Measurements from ENCODE around the gene INTS7. TPM values are rescaled to one million over a fixed set of nuclear protein-coding genes. Genes with fewer than 3 reads are reported as not detected.
"Not testable (repeated sequence)": the region's sequence is repeated elsewhere in the genome, so short reads cannot be mapped to it uniquely, and the experiment has no call there.

Gene INTS7
- total and polyA plus RNA-seq, 2 experiments from 2014 or later = 11.8 to 15.5 TPM

- H3K27me3 ChIP-seq = no peaks in the 10 kb centered on the region
- DNase-seq (ENCODE audit: low spot score) = no peak
- peaks cover 11% of the 10 kb centered on the region for H3K4me1 ChIP-seq (ENCODE audit: insufficient read depth)
- peak overlapping the region; percentile 77 for H3K4me2 ChIP-seq
- TF ChIP-seq EZH2phosphoT487 (IDR thresholded peaks at IDR 0.05; ENCODE audit: low read depth, severe bottlenecking, unreplicated experiment) (no peak), EZH2 (IDR thresholded peaks at IDR 0.05; ENCODE audit: borderline replicate concordance) (no peak), CTCF (IDR thresholded peaks at IDR 0.05; ENCODE audit: poor library complexity) (no peak)
- no peaks in the 10 kb centered on the region for H3K36me3 ChIP-seq (replicated peaks; ENCODE audit: insufficient read depth, low read depth)
- peak overlapping the region; percentile 22 for H3K4me3 ChIP-seq
- no peak overlapping the region for H3K27ac ChIP-seq
- peaks cover 65% of the 10 kb centered on the region for H3K79me2 ChIP-seq
- no peaks in the 10 kb centered on the region for H4K20me1 ChIP-seq (ENCODE audit: insufficient read depth, poor library complexity, severe bottlenecking)
- H2AFZ ChIP-seq = peak overlapping the region; percentile 64
- WGBS (ENCODE audit: low lambda C conversion rate, missing lambda C conversion rate) = 1% methylated on average over 32 of the region's 32 CpGs
- H3K9me3 ChIP-seq (ENCODE audit: low read depth) = no peaks in the 10 kb centered on the region
- H3K9me2 ChIP-seq (replicated peaks; ENCODE audit: insufficient read depth) = no peaks in the 10 kb centered on the region
These were observed 663 bp upstream of the INTS7 start for GRCh38 chr1:212035835-212036605.

- H2AFZ ChIP-seq = peak overlapping the region; percentile 26
- TF ChIP-seq EZH2phosphoT487 (IDR thresholded peaks at IDR 0.05; ENCODE audit: low read depth, severe bottlenecking, unreplicated experiment) (no peak), CTCF (IDR thresholded peaks at IDR 0.05; ENCODE audit: poor library complexity) (no peak), EZH2 (IDR thresholded peaks at IDR 0.05; ENCODE audit: borderline replicate concordance) (no peak)
- peaks cover 16% of the 10 kb centered on the region for H3K4me1 ChIP-seq (ENCODE audit: insufficient read depth)
- peak overlapping the region; percentile 54 for H3K27ac ChIP-seq
- H3K9me2 ChIP-seq (replicated peaks; ENCODE audit: insufficient read depth) = no peaks in the 10 kb centered on the region
- H4K20me1 ChIP-seq (ENCODE audit: insufficient read depth, poor library complexity, severe bottlenecking) = no peaks in the 10 kb centered on the region
- H3K79me2 ChIP-seq = peaks cover 68% of the 10 kb centered on the region
- H3K27me3 ChIP-seq = no peaks in the 10 kb centered on the region
- peak overlapping the region; percentile 78 for H3K4me2 ChIP-seq
- no peak for DNase-seq (ENCODE audit: low spot score)
- H3K9me3 ChIP-seq (ENCODE audit: low read depth) = no peaks in the 10 kb centered on the region
- H3K4me3 ChIP-seq = peak overlapping the region; percentile 32
- H3K36me3 ChIP-seq (replicated peaks; ENCODE audit: insufficient read depth, low read depth) = no peaks in the 10 kb centered on the region
- 8% methylated on average over 13 of the region's 13 CpGs for WGBS (ENCODE audit: low lambda C conversion rate, missing lambda C conversion rate)
These were observed 738 bp downstream of the INTS7 start for GRCh38 chr1:212034516-212035122.

GRCh38 chr1:212030936-212031528 is 4.3 kb downstream of the INTS7 start:
- WGBS (ENCODE audit: low lambda C conversion rate, missing lambda C conversion rate) = 100% methylated on average over 1 of the region's 1 CpG
- H4K20me1 ChIP-seq (ENCODE audit: insufficient read depth, poor library complexity, severe bottlenecking) = no peaks in the 10 kb centered on the region
- no peaks in the 10 kb centered on the region for H3K36me3 ChIP-seq (replicated peaks; ENCODE audit: insufficient read depth, low read depth)
- H3K27me3 ChIP-seq = no peaks in the 10 kb centered on the region
- peaks cover 82% of the 10 kb centered on the region for H3K79me2 ChIP-seq
- H2AFZ ChIP-seq = no peak overlapping the region
- DNase-seq (ENCODE audit: low spot score) = peak; percentile 51
- TF ChIP-seq EZH2phosphoT487 (IDR thresholded peaks at IDR 0.05; ENCODE audit: low read depth, severe bottlenecking, unreplicated experiment) (no peak), CTCF (IDR thresholded peaks at IDR 0.05; ENCODE audit: poor library complexity) (no peak), EZH2 (IDR thresholded peaks at IDR 0.05; ENCODE audit: borderline replicate concordance) (no peak)
- H3K9me2 ChIP-seq (replicated peaks; ENCODE audit: insufficient read depth) = no peaks in the 10 kb centered on the region
- H3K4me2 ChIP-seq = no peak overlapping the region
- no peaks in the 10 kb centered on the region for H3K9me3 ChIP-seq (ENCODE audit: low read depth)
- peaks cover 16% of the 10 kb centered on the region for H3K4me1 ChIP-seq (ENCODE audit: insufficient read depth)
- peak overlapping the region; percentile 63 for H3K27ac ChIP-seq
- H3K4me3 ChIP-seq = no peak overlapping the region

GRCh38 chr1:212027727-212028126 is 7.6 kb downstream of the INTS7 start:
- 91% methylated on average over 10 of the region's 10 CpGs for WGBS (ENCODE audit: low lambda C conversion rate, missing lambda C conversion rate)
- H4K20me1 ChIP-seq (ENCODE audit: insufficient read depth, poor library complexity, severe bottlenecking) = not testable (repeated sequence)

More at GRCh38 chr1:212027727-212028126, 7.6 kb downstream of the INTS7 start:
- not testable (repeated sequence) for H3K4me3 ChIP-seq; H3K36me3 ChIP-seq (replicated peaks; ENCODE audit: insufficient read depth, low read depth); H3K4me2 ChIP-seq; H3K4me1 ChIP-seq (ENCODE audit: insufficient read depth); H3K27ac ChIP-seq; DNase-seq (ENCODE audit: low spot score); H3K9me2 ChIP-seq (replicated peaks; ENCODE audit: insufficient read depth); H3K9me3 ChIP-seq (ENCODE audit: low read depth); H2AFZ ChIP-seq; H3K27me3 ChIP-seq
- peaks cover 97% of the 10 kb centered on the region for H3K79me2 ChIP-seq
